A549 treated with AZD9567 at 1 μM for 4 hours (cell line): ENCODE results near the gene APBB1IP. TPM values are rescaled to one million over a fixed set of nuclear protein-coding genes. Genes with fewer than 3 reads are reported as not detected.

Source experiments
- total RNA-seq: library from RNA; stranded (reverse); fragments of 200-300 nt; extraction: Qiagen RNA extraction; gene quantifications from 5 replicates; pipeline ENCODE4 v1.2.3, GENCODE V29; 2022; ENCODE audit not compliant: insufficient read depth

The APBB1IP gene, protein sequence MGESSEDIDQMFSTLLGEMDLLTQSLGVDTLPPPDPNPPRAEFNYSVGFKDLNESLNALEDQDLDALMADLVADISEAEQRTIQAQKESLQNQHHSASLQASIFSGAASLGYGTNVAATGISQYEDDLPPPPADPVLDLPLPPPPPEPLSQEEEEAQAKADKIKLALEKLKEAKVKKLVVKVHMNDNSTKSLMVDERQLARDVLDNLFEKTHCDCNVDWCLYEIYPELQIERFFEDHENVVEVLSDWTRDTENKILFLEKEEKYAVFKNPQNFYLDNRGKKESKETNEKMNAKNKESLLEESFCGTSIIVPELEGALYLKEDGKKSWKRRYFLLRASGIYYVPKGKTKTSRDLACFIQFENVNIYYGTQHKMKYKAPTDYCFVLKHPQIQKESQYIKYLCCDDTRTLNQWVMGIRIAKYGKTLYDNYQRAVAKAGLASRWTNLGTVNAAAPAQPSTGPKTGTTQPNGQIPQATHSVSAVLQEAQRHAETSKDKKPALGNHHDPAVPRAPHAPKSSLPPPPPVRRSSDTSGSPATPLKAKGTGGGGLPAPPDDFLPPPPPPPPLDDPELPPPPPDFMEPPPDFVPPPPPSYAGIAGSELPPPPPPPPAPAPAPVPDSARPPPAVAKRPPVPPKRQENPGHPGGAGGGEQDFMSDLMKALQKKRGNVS
- 5.1 to 5.9 TPM (median 5.3 TPM) in 5 replicates for total RNA-seq

GRCh38 chr10:26437637-26438461 is at the start of gene APBB1IP:
APBB1IP (plus strand) TSS chr10:26438341; CDS start chr10:26492327, 53,986 bp downstream.

Other genes starting within 250 kb of the APBB1IP start
- gene GAD2, start 221.6 kb upstream of the APBB1IP start, total RNA-seq = not detected in 5 replicates